Daoy (cell line): Measurements from ENCODE around the gene LCT. TPM values are rescaled to one million over a fixed set of nuclear protein-coding genes. Genes with fewer than 3 reads are reported as not detected.
"Not testable (repeated sequence)": the region's sequence is repeated elsewhere in the genome, so short reads cannot be mapped to it uniquely, and the experiment has no call there.

Experiments
- DNase-seq: peaks from one replicate; pipeline ENCODE4 v3.0.0-alpha.2; 2015; ENCODE audit warnings: low read depth
- total RNA-seq: library from RNA; depleted of rRNA; stranded (reverse); fragments of >200 nt; shearing (Covaris generic); gene quantifications from 2 replicates; pipeline ENCODE4 v1.2.3, GENCODE V29; 2014

LCT gene
- total RNA-seq, 1 experiment from 2014 or later = 0.40 TPM

DNA sequence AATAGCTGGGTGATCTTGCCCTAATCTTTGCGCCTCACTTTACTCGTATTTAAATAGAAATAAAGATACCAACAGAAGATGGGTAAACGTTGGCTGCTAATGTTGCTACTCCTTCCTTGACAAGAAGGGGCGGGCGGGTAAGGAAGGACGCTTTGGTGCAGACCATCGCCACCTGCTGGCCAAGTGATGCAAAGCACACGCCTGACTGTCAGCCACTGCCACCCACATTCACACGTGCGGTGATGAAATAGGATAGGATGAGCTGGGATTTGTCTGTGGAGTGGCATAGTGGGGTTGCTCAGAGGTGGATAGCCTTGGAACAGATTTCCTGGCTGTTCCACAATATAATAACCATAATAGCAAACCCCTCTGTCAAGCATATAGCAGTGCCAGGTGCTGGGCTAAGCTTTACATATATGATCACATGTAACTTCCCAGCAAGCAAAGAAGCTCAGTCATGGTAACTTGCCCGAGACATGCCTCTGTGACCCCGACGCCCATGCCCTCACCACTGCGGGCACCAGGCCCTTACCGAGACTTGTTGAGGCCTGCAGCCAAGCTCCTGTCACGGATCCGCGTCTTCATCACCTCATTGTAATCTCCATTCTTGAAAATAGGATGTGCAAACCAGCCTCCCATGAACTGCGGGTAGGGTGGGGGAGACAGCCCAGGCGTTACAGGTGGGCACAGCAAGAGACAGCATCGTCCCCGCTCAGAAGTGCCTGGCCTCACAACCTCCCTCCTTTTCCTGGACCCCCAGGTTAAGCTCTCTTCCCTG, 39.3 kb downstream of the LCT start:
- peak; percentile 79 for DNase-seq

DNA sequence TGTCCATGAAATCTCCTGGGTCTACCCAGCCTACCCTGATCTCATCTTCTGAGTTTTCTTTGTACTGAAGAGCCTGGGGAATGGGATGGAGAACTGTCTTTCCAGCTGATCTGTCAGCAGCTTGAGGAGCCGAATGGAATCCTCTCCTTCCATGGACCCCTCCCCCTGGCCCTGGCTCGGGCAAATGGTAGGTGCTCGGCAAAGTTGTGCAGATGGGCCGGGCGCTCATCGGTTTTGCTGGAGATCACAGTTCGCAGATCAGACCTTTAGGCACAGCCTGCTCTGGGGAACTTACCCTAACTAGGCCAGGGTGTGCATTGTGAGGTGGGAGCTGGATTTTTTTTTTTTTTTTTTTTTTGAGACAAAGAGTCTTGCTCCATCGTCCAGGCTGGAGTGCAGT, 40.4 kb downstream of the LCT start:
- no peak for DNase-seq

DNA sequence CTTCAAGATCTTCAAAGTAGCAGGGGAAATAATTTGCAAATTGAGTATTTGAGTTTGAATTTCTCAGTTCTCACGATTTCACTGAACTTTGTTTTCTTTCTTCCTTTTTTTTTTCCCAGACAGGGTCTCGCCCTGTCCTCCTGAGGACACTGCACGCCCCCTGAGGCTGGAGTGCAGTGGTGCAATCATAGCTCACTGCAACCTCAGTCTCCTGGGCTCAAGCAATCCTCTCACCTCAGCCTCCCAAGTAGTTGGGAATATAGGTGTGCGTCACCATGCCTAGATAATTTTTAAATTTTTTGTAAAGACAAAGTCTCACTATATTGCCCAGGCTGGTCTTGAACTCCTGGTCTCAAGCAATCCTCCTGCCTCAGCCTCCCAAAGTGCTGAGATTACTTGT, 41.3 kb downstream of the LCT start:
- not testable (repeated sequence) for DNase-seq

- DNase-seq = no peak
Observed at GRCh38 chr2:135792401-135793150, 44.4 kb downstream of the LCT start.

- DNase-seq = peak; percentile 15
Observed at GRCh38 chr2:135791418-135792190, 45.4 kb downstream of the LCT start.

- DNase-seq = no peak
Observed at GRCh38 chr2:135790423-135790822, 46.6 kb downstream of the LCT start.

DNA sequence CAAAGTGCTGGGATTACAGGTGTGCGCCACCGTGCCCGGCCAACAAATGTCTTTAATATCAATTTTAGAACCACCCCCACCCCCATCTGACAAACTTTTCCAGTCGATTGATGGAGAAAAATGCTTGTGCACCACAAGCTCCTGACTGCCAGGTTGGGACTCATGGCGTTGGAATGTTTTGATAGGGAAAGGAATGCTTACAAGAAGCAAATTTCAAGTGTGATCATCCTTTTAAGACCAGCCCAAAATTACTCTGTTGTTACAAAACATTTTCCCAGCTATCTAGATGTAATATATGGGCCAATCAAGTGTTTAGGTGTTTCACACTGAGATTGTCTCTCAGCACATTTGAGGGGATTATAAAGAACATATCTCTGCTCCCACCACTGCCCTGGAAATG, 50.2 kb downstream of the LCT start:
- DNase-seq = peak; percentile 69

- DNase-seq = no peak
Observed at GRCh38 chr2:135785032-135785431, 52.0 kb downstream of the LCT start.

DNA sequence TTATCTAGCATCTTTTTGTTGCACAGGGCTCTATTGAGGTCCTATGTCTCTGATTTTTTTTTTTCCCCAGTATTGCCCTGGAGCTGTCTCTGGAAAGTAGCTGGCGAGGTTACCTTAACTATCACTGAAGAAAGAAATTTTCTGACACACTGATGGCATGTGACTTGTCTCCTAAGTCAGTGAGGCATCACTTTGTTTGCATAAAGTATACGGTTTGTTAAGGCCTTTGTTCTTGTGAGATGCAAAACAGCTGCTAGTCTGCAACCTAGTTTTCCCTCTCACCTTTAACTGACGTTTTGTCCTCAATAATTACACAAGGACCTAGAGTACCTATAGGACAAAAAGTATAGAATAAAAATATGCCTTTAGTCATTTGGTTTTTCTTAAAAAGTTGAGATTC, 53.5 kb downstream of the LCT start:
- DNase-seq = no peak

GRCh38 chr2:135782231-135782630, 54.8 kb downstream of the LCT start:
- DNase-seq = no peak

- DNase-seq = no peak
Observed at GRCh38 chr2:135776367-135776766, 60.6 kb downstream of the LCT start.

- DNase-seq = no peak
Observed at GRCh38 chr2:135775420-135775819, 61.6 kb downstream of the LCT start.

DNA sequence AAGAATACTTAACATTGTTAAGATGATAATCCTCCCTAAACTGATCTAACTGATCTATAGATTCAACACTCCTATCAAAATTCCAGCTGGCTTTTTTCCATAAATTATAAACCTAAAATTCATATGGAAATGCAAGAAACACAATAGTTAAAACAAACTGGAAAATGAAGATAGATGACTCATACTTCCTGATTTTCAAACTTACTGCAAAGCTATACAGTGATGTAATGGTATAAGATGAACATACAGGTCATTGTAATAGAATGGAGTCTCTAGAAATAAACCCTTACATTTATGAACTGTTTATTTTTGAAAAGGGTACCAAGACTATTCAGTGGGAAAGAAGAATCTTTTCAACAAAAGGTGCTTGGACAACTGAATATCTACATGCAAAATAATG, 63.1 kb downstream of the LCT start:
- DNase-seq = no peak

GRCh38 chr2:135773319-135773718, 63.7 kb downstream of the LCT start:
- no peak for DNase-seq

GRCh38 chr2:135768863-135769262, 68.1 kb downstream of the LCT start:
- no peak for DNase-seq

GRCh38 chr2:135762530-135762929, 74.5 kb downstream of the LCT start:
- DNase-seq = no peak

- no peak for DNase-seq
Observed at GRCh38 chr2:135762022-135762421, 75.0 kb downstream of the LCT start.

GRCh38 chr2:135756692-135757091, 80.3 kb downstream of the LCT start:
- no peak for DNase-seq

GRCh38 chr2:135755573-135755972, 81.4 kb downstream of the LCT start:
- no peak for DNase-seq

- peak; percentile 7 for DNase-seq
Observed at GRCh38 chr2:135745545-135745944, 91.4 kb downstream of the LCT start.

GRCh38 chr2:135744760-135745314, 92.1 kb downstream of the LCT start:
- peak; percentile 22 for DNase-seq

DNA sequence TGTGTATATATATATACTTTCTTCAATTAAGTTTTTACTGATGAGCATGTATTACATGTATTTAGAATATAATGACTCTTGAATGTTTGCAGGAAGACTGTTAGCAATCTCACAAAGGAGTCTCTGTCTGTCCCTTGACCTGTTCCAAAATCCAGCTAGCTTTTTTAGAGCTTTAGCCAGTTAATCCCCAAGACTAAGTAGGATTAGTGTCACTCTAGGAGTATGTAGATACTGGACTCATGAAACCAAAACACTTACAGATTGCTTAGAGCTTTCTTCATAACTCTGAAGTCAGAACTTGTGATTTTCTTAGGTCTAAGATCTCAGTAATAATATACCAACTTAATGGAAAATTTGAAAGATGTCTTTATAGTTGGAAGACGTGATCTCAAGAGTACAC, 93.1 kb downstream of the LCT start:
- DNase-seq = no peak
